Stomach (tissue), 9 donors: ENCODE measurements around the gene DCAKD. TPM values are rescaled to one million over a fixed set of nuclear protein-coding genes. Genes with fewer than 3 reads are reported as not detected.

Source experiments
- DNase-seq, 2 donors: peaks; one replicate each; pipeline versions ENCODE4 v3.0.0 to v3.0.0-alpha.2; 2013 to 2019
- H3K27ac ChIP-seq, 5 donors: fragments of 200-600 bp in 4 of 5; sonication (generic) in 4 of 5; one replicate each; pipeline ENCODE4 v1.5.1; 2013 to 2019; ENCODE audit warnings: mild to moderate bottlenecking in 1 of 5, moderate library complexity in 1 of 5
- H3K27me3 ChIP-seq, 3 donors: fragments of 200-600 bp; sonication (generic); one replicate each; pipeline ENCODE4 v1.5.1; 2017 to 2019; ENCODE audit warnings: mixed run types in 1 of 3
- H3K36me3 ChIP-seq, 4 donors: fragments of 200-600 bp; sonication (generic); 1 replicate in 3 of 4; 2 replicates in 1 of 4; pipeline ENCODE4 v1.5.1; 2016 to 2019
- H3K4me1 ChIP-seq, 4 donors: fragments of 200-600 bp; sonication (generic); one replicate each; pipeline ENCODE4 v1.5.1; 2016 to 2019
- H3K4me3 ChIP-seq, 4 donors: fragments of 200-600 bp; sonication (generic) in 3 of 4; one replicate each; pipeline ENCODE4 v1.5.1; 2016 to 2019; ENCODE audit warnings: mild to moderate bottlenecking in 1 of 4
- H3K9me3 ChIP-seq, 4 donors: fragments of 200-600 bp; sonication (generic); one replicate each; pipeline ENCODE4 v1.5.1; 2016 to 2019
- CTCF ChIP-seq, 7 experiments: fragments of 450-650 bp in 4 of 7; fragments of 200-600 bp in 3 of 7; sonication (generic) in 3 of 7; IDR thresholded peaks; one replicate each; pipeline ENCODE4 v1.5.1; 2016 to 2019; ENCODE audit warnings: antibody characterized with exemption in 7 of 7, control low read depth in 2 of 7, mild to moderate bottlenecking in 1 of 7
- EP300 ChIP-seq: sonication (generic); formaldehyde crosslinking; IDR thresholded peaks from one replicate; pipeline ENCODE4 v1.6.1; 2017; ENCODE audit warnings: antibody characterized with exemption
- POLR2A ChIP-seq, 4 donors: fragments of 450-650 bp; IDR thresholded peaks; one replicate each; pipeline ENCODE4 v1.6.1; 2016; ENCODE audit warnings: antibody characterized with exemption in 4 of 4, control low read depth in 2 of 4, mild to moderate bottlenecking in 1 of 4, moderate library complexity in 1 of 4
- POLR2AphosphoS5 ChIP-seq, 3 donors: sonication (generic); formaldehyde crosslinking; IDR thresholded peaks; one replicate each; pipeline ENCODE4 v1.6.1; 2016; ENCODE audit warnings: antibody characterized with exemption in 3 of 3
- WGBS, 5 donors: extraction: QIAGEN DNeasy Blood & Tissue Kit in 3 of 5; methylation state at CpG; one replicate each; pipeline versions ENCODE4 v1.1.5 to v1.1.7; 2013 to 2018; 5-methylcytosine and 5-hydroxymethylcytosine counted together
- intact Hi-C: fragments of 100-400 bp; cut with DNase I; formaldehyde crosslinking; loops from one replicate; pipeline ENCODE4 v1.15.1; 2023; ENCODE audit warnings: low total_unique reads
- polyA plus RNA-seq, 3 donors: library from polyadenylated mRNA; stranded (reverse); fragments of 200-250 nt; gene quantifications; one replicate each; pipeline ENCODE4 v1.2.3, GENCODE V29; 2013
- total RNA-seq, 5 donors: library from RNA; depleted of rRNA; stranded (reverse); fragments of >200 nt; gene quantifications; one replicate each; pipeline versions ENCODE4 v1.1.0 to v1.2.3, GENCODE V29; 2014 to 2016
- donor health status: healthy with polysubstance abuse.
- donor health status: Bipolar disorder and iron deficiency.
- donor health status: healthy.

The DCAKD gene
- total and polyA plus RNA-seq, 8 donors, result 2.3 to 22.9 (median 13.2) TPM

- Histone ChIP-seq H3K27ac (no peak overlapping the region), H3K4me1 (peaks cover 19 to 62% (median 42%) of the 10 kb centered on the region in 4 donors), H3K27me3 (no peaks in the 10 kb centered on the region), H3K9me3 (no peaks in the 10 kb centered on the region), H3K4me3 (no peak overlapping the region), H3K36me3 (peaks cover 10 to 49% (median 33%) of the 10 kb centered on the region in 4 donors)
- DNase-seq, result no peak
- WGBS, 5 donors, result 71 to 93% (median 80%) methylated on average over 2 of the region's 2 CpGs
- intact Hi-C loops, result no loop called here
- TF ChIP-seq EP300 (no peak), POLR2AphosphoS5 (IDR thresholded peaks at IDR 0.05) (no peak), POLR2A (IDR thresholded peaks at IDR 0.05) (no peak), CTCF (IDR thresholded peaks at IDR 0.05) (no peak)
These were observed 16.2 kb upstream of the DCAKD start for GRCh38 chr17:45067637-45068036.

- WGBS, 5 donors, result 73 to 83% (median 81%) methylated on average over 1 of the region's 1 CpG; no CpG with 5 or more reads in 2 of the 5 donors
- peaks cover 40 to 75% (median 59%) of the 10 kb centered on the region in 4 donors for H3K4me1 ChIP-seq
- TF ChIP-seq POLR2AphosphoS5 (IDR thresholded peaks at IDR 0.05) (no peak), POLR2A (IDR thresholded peaks at IDR 0.05) (no peak), CTCF (IDR thresholded peaks at IDR 0.05) (no peak), EP300 (no peak)
- peak overlapping the region in 1 of 4 donors; percentile 85 for H3K4me3 ChIP-seq
- H3K27ac ChIP-seq, result peak overlapping the region in 2 of 5 donors; percentile 15 to 53
- peaks cover 0 to 13% (median 7%) of the 10 kb centered on the region in 4 donors for H3K36me3 ChIP-seq
- intact Hi-C loops, result no loop called here
- no peaks in the 10 kb centered on the region for H3K9me3 ChIP-seq
- no peaks in the 10 kb centered on the region for H3K27me3 ChIP-seq
- DNase-seq, result no peak
These were observed 11.8 kb upstream of the DCAKD start for GRCh38 chr17:45063198-45063597.

- Histone ChIP-seq H3K9me3 (no peaks in the 10 kb centered on the region), H3K36me3 (peaks cover 0 to 6% (median 0%) of the 10 kb centered on the region in 4 donors), H3K27ac (peak overlapping the region; percentile 83 to 94 (median 92)), H3K4me3 (peak overlapping the region; percentile 56 to 87 (median 82)), H3K27me3 (no peaks in the 10 kb centered on the region), H3K4me1 (peaks cover 40 to 70% (median 58%) of the 10 kb centered on the region in 4 donors)
- TF ChIP-seq POLR2A (IDR thresholded peaks at IDR 0.05) (no peak), CTCF (IDR thresholded peaks at IDR 0.05) (no peak)
- no peak for DNase-seq
- intact Hi-C loops, result no loop called here
- 9 to 13% (median 10%) methylated on average over 15 of the region's 15 CpGs for WGBS, 5 donors
These were observed 10.3 kb upstream of the DCAKD start for GRCh38 chr17:45061606-45062205.

- no peaks in the 10 kb centered on the region for H3K9me3 ChIP-seq
- H3K27me3 ChIP-seq, result no peaks in the 10 kb centered on the region
- TF ChIP-seq POLR2A (IDR thresholded peaks at IDR 0.05) (no peak), POLR2AphosphoS5 (IDR thresholded peaks at IDR 0.05) (peak; percentile 65 to 94 (median 87)), CTCF (IDR thresholded peaks at IDR 0.05) (peak in 1 of 7 experiments; percentile 26)
- H3K36me3 ChIP-seq, result peaks cover 0 to 6% (median 0%) of the 10 kb centered on the region in 4 donors
- H3K4me1 ChIP-seq, result peaks cover 40 to 63% (median 54%) of the 10 kb centered on the region in 4 donors
- DNase-seq, result peak; percentile 97 to 99
- H3K27ac ChIP-seq, result peak within 1 kb of the TSS; percentile 83 to 94 (median 92)
- H3K4me3 ChIP-seq, result peak within 1 kb of the TSS; percentile 56 to 87 (median 82)
- 0% methylated on average over 21 to 50 of the region's 50 CpGs for WGBS, 5 donors
- intact Hi-C loops, result no loop called here
These were observed 9.6 kb upstream of the DCAKD start, which contains the start of gene NMT1 for GRCh38 chr17:45060797-45061605. TSS of gene NMT1 (plus strand) at chr17:45061317. CDS start at chr17:45061330, 13 bp downstream.
